ENCODE measurements around the gene DCDC1.

The DCDC1 gene

DNA sequence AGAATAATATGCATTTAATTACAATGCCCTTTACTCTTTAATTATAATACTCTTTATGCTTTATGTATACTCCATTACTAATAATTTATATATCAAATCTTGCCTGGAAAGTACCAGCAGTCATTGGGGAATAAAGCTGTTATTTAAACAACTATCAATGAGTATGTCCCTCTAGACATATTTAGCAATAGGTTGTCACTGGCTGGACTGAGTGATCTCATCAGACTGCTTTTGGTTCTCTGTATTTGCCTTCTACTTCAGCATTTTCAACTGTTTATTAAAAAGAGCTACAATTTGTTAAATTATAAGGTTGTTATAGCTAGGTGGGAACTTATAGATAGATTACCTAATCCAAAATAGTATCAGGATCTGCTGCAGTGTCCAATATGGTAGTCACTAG lies 267.2 kb downstream of the DCDC1 start:
- no peak for DNase-seq

DNA sequence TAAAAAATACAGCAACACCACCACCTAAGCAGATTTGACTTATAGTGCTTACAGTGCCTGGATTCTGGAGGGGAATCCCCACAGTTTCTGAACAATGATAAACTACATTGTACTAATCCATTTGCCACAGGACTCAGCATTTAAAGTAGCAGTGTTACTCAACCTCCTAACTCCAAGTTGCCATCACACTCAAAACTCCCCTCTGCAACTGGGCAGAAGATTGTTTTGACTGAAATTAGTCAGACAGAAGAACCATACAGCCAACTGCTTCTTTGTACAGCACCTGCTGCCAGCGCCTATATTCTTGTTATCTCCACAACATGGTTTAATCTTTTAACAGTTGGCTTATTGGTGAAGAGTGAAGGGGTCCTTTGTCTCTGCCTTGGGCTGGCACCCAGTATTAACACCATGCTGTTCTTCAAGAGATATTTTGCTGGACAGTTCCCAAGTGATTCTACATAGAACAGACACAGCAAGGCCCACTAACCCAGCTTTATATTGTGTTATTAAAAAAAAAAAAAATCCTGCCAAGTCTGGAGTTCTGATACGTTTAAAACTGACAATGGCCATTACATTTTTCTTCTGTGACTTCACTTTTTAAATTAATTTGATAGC lies 273.2 kb downstream of the DCDC1 start:
- no peak for DNase-seq

DNA sequence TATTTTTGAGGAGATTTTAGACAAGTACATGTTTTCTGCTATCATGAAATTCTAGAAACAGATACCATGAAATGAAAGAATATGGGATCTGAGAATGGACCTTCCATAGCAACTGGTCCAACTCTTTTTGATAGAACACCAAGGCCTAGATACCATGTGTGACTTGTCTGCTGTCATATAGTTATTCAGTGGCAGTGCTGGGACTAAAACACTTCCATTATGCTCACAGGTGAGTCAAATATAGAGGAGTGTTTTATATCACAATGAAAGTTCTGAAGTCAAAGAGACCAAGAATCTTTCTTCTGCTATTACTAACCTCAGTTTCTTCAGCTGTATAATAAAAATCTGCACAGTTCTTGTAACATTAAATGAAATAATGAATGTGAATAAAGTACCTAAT lies 276.9 kb downstream of the DCDC1 start:
- DNase-seq = no peak

- DNase-seq = no peak
These were observed 280.4 kb downstream of the DCDC1 start for GRCh38 chr11:31089117-31089516.

DNA sequence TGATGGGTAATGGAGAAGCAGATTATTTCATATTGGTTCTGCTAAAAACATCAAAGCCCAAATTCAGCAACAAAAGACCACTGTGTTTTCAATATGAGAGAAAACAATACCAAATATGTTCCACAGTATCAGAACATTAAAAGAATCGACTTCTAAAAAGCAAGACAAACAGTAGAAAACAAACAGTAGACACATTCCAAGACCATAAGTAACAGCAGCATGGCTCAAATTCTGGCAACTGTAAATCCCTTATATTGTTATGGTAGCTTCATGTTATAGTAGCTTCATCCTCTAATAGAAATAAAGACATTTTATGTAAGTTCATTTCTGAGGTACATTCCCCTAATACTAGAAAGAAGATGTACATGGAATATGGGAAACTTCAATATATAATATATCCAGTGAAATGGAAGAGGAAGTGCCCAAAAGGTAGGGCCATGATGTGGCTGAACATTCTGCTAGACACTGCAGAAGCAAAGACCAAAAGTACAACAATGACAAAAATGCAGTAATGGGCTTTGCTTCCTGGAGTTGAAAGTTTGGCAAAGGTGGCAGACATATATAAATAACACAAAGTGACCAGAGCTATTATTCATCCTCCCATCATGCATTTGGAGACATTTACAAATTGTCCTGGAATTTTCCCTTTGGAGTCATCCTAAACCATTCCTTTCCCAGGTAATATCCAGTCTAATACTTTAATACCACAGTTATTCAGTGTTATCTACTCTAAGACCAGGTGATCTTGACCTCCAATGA lies 299.9 kb downstream of the DCDC1 start:
- no peak for DNase-seq

DNA sequence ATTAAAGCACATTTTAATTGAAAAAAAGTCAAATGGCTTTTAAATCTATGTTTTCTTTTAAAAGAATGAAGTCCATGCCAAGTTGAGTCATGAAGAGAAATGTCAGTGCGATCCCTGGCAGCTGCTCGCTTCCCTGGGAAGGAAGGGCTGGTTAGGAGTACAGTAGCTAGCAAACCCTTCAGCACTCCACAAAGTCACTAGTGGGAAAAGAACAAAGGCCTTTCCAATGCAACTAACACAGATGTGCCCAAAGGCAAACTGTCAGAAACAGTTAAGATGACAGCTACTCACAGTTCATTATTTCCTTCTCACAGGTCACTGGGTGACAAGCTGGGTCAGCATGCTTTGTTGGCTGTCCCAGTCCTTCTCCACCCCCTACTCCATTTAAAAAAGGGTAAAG lies 308.7 kb downstream of the DCDC1 start:
- DNase-seq = no peak

DNA sequence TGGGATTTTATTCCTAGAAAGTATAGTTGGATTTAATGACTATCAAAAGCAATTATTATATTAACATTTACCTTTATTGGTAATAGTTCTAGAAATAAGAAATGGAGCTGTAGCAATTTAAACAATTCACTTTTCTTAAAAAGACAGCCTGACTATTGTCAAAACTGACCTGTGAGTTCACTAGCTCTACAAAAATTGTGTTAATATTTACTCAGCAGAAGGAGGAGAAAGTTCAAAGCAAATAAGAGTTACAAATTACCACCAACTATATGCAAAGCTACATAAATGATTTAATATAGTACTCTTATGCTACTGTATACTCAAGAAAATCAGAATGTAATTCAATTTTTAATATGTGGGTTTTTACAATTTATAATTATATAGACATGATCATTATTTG lies 310.0 kb downstream of the DCDC1 start:
- DNase-seq = no peak

- no peak for DNase-seq
These were observed 319.3 kb downstream of the DCDC1 start for GRCh38 chr11:31050061-31050765.

DNA sequence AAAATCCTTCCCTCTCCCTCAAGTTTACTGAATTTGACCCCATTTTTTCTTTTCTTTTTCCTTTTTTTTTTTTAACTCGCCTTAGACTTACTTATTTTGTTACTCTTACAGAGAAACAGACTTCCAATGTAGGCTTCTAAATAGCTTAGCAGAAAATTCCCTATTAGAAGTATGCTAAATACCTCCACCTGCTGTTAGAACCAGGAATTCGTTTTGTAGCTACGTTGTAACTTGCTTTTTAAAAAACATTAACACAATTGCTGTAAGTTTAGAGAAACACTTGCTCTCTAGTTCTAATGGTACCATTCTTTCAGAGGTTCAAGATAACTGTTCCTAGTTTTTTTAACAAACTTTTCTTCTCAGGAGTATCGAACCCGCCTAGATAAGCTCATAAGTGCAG lies 324.2 kb downstream of the DCDC1 start:
- DNase-seq = no peak

GRCh38 chr11:31030138-31030792 lies 339.3 kb downstream of the DCDC1 start:
- no peak for DNase-seq

GRCh38 chr11:31026315-31026714 lies 343.2 kb downstream of the DCDC1 start:
- DNase-seq = no peak

DNA sequence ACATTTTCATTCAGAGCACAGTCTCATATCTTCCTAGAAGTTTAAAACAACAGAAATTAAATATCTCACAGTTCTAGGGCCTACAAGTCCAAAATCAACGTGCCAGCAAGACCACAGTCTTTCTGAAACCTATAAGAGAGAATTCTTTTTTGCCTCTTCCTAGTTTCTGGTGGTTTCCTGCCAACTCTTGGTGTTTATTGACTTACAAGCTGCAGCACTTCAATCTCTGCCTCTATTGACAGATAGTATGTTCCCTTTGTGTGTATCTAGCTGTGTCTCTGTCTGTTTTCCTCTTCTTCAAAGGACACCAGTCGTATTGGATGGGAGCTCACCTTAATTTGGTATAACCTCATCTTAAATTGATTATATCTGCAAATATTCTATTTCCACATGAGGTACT lies 347.5 kb downstream of the DCDC1 start:
- DNase-seq = no peak

DNA sequence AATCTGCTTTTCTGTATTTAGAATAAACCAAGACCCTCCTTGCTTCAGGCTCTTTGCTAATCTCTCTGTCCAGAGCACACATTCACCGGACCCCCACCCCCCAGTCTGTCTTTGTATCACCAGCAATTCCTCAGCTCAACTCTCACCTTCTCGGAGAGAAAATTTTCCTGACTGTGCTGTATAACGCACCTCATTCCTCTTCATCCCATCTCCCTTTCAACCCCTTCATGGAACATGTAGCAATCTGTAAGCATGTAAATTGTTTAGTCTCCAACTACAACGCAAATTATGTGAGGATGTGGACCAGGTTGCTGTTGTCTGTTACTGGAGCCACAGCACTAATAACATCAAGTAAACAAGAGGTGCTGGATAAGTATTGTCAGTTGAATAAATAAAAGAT lies 349.8 kb downstream of the DCDC1 start:
- no peak for DNase-seq

DNA sequence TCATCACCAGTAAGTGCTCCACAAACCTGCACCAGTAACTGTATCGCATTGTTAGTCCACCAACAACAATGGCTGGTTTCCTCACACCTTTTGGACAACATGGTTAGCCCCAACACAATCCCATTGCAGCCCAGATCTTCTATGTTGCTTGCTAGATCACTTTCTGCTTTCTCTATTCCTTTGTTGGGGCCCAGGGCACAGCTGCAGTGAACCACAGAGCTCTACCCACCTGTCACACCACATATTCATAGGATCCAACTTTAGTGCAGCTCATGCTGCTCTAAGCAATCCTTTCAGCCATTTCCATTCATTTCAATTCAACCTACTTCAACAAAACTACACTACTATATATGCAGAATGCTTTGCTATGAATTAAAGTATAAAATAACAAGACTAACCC lies 364.3 kb downstream of the DCDC1 start:
- no peak for DNase-seq

DNA sequence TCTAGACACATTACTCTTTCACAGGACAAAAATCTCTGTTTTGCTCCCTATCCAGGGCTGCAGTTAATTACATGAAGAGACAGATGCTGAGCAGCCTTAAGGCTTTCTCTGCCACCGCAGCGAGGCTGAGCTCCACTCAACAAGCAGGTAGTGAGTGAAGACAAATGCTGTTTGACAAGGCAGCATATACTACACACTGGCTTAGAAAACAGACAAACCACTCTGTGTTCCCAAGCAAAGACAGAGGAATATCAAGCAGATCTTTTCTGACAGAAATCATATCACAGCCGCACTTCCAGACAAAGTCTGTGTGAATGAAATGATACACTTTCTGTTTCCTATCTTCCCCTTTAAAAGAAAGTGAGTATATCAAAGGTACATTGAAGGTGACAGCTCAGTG lies 368.1 kb downstream of the DCDC1 start:
- DNase-seq = no peak

DNA sequence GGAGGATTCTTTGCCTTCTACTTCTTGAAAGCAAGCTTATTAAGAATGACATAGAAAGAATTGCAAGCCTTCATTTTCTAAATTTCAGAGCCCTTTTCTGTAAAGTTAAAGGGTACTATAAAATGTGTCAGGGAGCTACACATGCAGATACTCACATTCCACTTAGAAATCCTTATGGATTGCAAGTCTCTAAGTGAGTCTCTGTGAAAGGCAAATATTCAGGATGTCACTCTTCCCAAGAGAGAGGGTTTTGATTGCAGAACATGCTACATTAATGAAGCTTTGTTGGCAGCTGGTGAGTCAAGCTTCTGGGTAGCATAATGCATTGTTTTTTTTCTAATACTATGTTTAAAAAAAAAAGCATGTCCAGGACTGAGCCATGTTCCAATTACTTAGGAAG lies 369.2 kb downstream of the DCDC1 start:
- DNase-seq = no peak

- DNase-seq = no peak
These were observed 377.1 kb downstream of the DCDC1 start for GRCh38 chr11:30992513-30992849.

GRCh38 chr11:30991802-30992512 lies 377.6 kb downstream of the DCDC1 start:
- no peak for DNase-seq

DNA sequence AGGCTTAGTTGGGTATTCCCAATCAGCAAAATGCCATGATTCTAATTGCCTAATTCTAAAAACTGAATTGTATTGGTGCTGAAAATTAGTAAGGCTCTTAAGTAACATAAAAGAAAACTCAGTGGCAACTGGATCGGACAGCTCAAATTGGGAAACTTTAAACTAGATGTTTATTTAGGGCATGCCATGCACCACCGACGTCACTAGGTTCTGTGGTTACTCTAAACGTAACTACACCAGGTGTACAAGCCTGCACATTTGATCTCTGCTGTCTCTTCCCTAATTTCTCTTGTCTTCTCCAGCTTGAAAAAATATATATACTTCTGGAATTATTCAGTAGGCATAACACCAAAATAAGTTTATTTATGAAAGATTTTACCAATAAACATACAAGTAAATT lies 378.2 kb downstream of the DCDC1 start:
- DNase-seq = no peak

GRCh38 chr11:30990625-30991296 lies 378.8 kb downstream of the DCDC1 start:
- DNase-seq = no peak

DNA sequence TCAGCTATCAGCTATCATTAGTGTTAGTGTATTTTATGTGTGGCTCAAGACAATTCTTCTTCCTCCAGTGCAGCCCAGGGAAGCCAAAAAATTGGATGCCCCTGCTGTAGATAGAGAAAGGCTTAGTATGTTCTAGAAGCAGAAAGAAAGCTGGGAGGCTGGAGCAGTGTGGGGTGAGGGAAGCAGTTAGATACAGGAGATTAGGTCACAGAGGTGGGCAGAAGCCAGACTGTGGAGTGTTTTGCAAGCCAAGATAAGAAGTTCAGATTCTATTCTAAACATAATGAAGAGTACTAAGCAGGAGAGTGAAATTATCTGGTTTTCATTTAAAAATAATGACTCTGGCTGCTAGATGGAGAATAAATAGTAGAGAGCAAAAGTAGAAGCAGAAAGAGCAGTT lies 381.7 kb downstream of the DCDC1 start:
- DNase-seq = no peak

- DNase-seq = no peak
These were observed 384.0 kb downstream of the DCDC1 start for GRCh38 chr11:30985536-30985935.

GRCh38 chr11:30984827-30985226 lies 384.7 kb downstream of the DCDC1 start:
- DNase-seq = no peak

Data from activated T-cell treated with anti-CD3 and anti-CD28 coated beads, Interleukin-2, amount 50 U/mL, for 48 hours (primary cell).